ENCODE measurements around the gene SPATA46.

Gene SPATA46

DNA sequence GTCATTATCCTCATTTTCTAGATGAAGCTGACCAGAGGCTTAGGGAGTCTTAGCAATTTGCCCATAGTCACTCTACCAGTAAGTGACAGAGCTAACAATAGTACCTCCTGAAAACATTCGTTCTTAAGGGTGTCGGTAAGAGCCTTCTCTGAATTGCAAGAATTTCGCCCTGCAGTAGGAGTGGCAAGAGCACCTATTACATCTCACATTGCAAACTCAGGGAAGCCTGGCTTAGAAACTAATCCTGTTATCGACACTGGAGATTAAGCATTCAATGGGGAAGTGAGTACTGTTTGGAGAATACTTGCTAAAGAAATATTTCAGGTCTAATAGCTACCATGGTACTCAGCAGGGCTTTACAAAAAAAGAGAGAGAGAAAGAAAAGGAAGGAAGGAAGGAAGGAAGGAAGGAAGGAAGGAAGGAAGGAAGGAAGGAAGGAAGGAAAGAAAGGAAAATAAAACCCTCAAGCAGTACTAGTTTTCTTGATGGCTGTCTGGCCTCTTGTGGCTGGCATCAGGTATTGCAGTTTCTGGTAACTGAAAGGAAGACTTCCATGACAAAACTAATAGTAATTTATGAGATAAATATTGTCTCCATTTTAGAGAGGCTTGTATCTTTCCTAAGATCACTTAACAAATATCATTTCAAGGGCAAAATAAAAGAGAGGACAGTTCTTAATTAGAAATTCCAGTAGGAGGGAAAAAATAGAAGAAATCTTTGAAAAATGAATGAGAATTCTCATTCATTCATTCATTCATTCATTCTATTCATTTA is 15.3 kb upstream of the SPATA46 start:
- Histone ChIP-seq H3K36me3 (ENCODE audit: insufficient read depth, low read length) (no peaks in the 10 kb centered on the region), H3K4me3 (ENCODE audit: low read length, poor library complexity, severe bottlenecking) (no peak overlapping the region), H3F3A (ENCODE audit: low read depth) (no peaks in the 10 kb centered on the region), H4K20me1 (ENCODE audit: insufficient read depth, low read length, poor library complexity, severe bottlenecking) (no peaks in the 10 kb centered on the region), H3K4me1 (ENCODE audit: insufficient read depth, low read length, poor library complexity, severe bottlenecking) (no peaks in the 10 kb centered on the region), H2AFZ (ENCODE audit: low read length) (no peak overlapping the region), H3K9me2 (replicated peaks; ENCODE audit: low read depth, low read length) (no peaks in the 10 kb centered on the region), H3K4me2 (ENCODE audit: low read depth, low read length, poor library complexity, severe bottlenecking) (no peak overlapping the region), H3K9ac (ENCODE audit: low read depth, low read length, poor library complexity, severe bottlenecking) (no peak overlapping the region), H3K27me3 (ENCODE audit: insufficient read depth, low read length, poor library complexity, severe bottlenecking) (no peaks in the 10 kb centered on the region), H3K79me2 (ENCODE audit: insufficient read depth, low read length) (no peaks in the 10 kb centered on the region), H3K9me3 (ENCODE audit: insufficient read depth, low read depth, low read length) (no peaks in the 10 kb centered on the region)
- TF ChIP-seq, protein P1, sequence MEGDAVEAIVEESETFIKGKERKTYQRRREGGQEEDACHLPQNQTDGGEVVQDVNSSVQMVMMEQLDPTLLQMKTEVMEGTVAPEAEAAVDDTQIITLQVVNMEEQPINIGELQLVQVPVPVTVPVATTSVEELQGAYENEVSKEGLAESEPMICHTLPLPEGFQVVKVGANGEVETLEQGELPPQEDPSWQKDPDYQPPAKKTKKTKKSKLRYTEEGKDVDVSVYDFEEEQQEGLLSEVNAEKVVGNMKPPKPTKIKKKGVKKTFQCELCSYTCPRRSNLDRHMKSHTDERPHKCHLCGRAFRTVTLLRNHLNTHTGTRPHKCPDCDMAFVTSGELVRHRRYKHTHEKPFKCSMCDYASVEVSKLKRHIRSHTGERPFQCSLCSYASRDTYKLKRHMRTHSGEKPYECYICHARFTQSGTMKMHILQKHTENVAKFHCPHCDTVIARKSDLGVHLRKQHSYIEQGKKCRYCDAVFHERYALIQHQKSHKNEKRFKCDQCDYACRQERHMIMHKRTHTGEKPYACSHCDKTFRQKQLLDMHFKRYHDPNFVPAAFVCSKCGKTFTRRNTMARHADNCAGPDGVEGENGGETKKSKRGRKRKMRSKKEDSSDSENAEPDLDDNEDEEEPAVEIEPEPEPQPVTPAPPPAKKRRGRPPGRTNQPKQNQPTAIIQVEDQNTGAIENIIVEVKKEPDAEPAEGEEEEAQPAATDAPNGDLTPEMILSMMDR (conservative IDR thresholded peaks at IDR 0.05; ENCODE audit: low read length) = peak; percentile 94
- no peak for TF ChIP-seq EZH2phosphoT487 (IDR thresholded peaks at IDR 0.05; ENCODE audit: borderline replicate concordance)

DNA sequence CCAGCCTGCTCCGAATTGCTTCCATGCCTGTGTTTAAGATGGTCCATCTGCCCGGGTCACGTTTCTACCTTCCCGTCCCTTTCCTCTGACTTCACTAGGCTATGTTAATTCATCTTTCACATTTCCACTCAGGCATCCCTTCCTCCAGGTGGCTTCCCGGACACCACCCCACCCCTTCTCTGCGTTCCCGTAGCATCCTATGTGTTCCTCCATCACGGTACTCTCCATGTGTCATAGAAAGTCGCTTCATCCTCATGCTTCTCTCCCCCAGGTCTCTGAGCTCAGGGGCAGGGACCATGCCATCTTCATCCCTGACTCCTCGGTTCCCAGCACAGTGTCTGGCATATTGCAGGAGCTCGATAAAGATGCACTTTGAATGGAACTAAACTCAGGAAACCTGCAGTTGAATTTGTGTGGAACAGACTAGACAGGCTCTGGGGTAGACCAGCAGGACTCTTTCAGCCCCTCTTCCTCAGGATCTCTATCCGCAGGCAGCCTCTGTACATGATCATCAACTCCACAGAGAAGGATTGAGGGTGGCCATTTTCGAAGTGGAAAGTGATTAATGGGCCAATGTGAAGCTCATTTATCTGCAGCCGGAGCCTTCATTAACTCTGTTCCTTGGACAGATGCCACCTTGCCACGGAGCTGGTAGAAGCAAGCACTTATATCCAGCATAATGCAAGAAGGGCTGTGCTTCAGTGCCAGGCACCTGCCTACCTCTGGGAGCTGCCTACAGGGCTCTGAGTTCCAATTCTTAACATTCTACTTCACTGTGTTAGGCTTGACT is 13.9 kb upstream of the SPATA46 start:
- H3K9me2 ChIP-seq (replicated peaks; ENCODE audit: low read depth, low read length) = no peaks in the 10 kb centered on the region
- H3K9me3 ChIP-seq (ENCODE audit: insufficient read depth, low read depth, low read length) = no peaks in the 10 kb centered on the region
- H3K4me3 ChIP-seq (ENCODE audit: low read length, poor library complexity, severe bottlenecking) = no peak overlapping the region
- no peak for TF ChIP-seq EZH2phosphoT487 (IDR thresholded peaks at IDR 0.05; ENCODE audit: borderline replicate concordance)
- TF ChIP-seq, protein P1 (conservative IDR thresholded peaks at IDR 0.05; ENCODE audit: low read length) = no peak
- H3K4me2 ChIP-seq (ENCODE audit: low read depth, low read length, poor library complexity, severe bottlenecking) = no peak overlapping the region
- H3F3A ChIP-seq (ENCODE audit: low read depth) = no peaks in the 10 kb centered on the region
- H3K4me1 ChIP-seq (ENCODE audit: insufficient read depth, low read length, poor library complexity, severe bottlenecking) = no peaks in the 10 kb centered on the region
- no peak overlapping the region for H2AFZ ChIP-seq (ENCODE audit: low read length)
- no peak overlapping the region for H3K9ac ChIP-seq (ENCODE audit: low read depth, low read length, poor library complexity, severe bottlenecking)
- no peaks in the 10 kb centered on the region for H3K79me2 ChIP-seq (ENCODE audit: insufficient read depth, low read length)
- H4K20me1 ChIP-seq (ENCODE audit: insufficient read depth, low read length, poor library complexity, severe bottlenecking) = no peaks in the 10 kb centered on the region
- no peaks in the 10 kb centered on the region for H3K36me3 ChIP-seq (ENCODE audit: insufficient read depth, low read length)
- no peaks in the 10 kb centered on the region for H3K27me3 ChIP-seq (ENCODE audit: insufficient read depth, low read length, poor library complexity, severe bottlenecking)

DNA sequence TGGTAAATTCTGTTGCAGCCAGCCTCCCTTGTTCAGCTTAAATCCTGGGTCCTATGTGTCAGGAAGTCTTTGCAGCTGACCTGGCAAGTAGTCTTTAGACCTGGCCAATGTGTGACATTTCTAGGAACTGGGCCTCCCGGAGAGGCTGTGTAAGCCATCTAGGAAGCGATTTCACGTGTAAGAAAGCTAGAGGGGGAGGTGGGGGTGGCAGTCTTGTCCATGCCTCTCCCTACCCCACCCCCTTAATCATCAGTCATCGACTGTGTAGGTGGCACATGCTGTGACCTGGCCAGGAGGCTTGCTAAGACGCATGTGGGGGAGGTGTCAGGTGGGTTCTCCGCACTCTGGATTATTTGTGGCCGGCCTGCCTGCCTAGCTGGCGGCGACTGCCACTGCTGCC is 13.3 kb upstream of the SPATA46 start:
- TF ChIP-seq, protein P1 (conservative IDR thresholded peaks at IDR 0.05; ENCODE audit: low read length) = no peak
- TF ChIP-seq EZH2phosphoT487 (IDR thresholded peaks at IDR 0.05; ENCODE audit: borderline replicate concordance) = no peak
- no peaks in the 10 kb centered on the region for H3K4me1 ChIP-seq (ENCODE audit: insufficient read depth, low read length, poor library complexity, severe bottlenecking)
- H3K9ac ChIP-seq (ENCODE audit: low read depth, low read length, poor library complexity, severe bottlenecking) = no peak overlapping the region

More for the DNA sequence above, 13.3 kb upstream of the SPATA46 start:
- H3K9me3 ChIP-seq (ENCODE audit: insufficient read depth, low read depth, low read length) = no peaks in the 10 kb centered on the region
- no peak overlapping the region for H3K4me2 ChIP-seq (ENCODE audit: low read depth, low read length, poor library complexity, severe bottlenecking)
- no peaks in the 10 kb centered on the region for H3K27me3 ChIP-seq (ENCODE audit: insufficient read depth, low read length, poor library complexity, severe bottlenecking)
- no peaks in the 10 kb centered on the region for H3K9me2 ChIP-seq (replicated peaks; ENCODE audit: low read depth, low read length)
- no peaks in the 10 kb centered on the region for H3K79me2 ChIP-seq (ENCODE audit: insufficient read depth, low read length)
- H3F3A ChIP-seq (ENCODE audit: low read depth) = no peaks in the 10 kb centered on the region
- no peaks in the 10 kb centered on the region for H3K36me3 ChIP-seq (ENCODE audit: insufficient read depth, low read length)
- H2AFZ ChIP-seq (ENCODE audit: low read length) = no peak overlapping the region
- H3K4me3 ChIP-seq (ENCODE audit: low read length, poor library complexity, severe bottlenecking) = no peak overlapping the region
- no peaks in the 10 kb centered on the region for H4K20me1 ChIP-seq (ENCODE audit: insufficient read depth, low read length, poor library complexity, severe bottlenecking)
